Measurements from ENCODE around the gene ZMYM5.
"Not testable (repeated sequence)": the region's sequence is repeated elsewhere in the genome, so short reads cannot be mapped to it uniquely, and the experiment has no call there.

ZMYM5 gene

DNA sequence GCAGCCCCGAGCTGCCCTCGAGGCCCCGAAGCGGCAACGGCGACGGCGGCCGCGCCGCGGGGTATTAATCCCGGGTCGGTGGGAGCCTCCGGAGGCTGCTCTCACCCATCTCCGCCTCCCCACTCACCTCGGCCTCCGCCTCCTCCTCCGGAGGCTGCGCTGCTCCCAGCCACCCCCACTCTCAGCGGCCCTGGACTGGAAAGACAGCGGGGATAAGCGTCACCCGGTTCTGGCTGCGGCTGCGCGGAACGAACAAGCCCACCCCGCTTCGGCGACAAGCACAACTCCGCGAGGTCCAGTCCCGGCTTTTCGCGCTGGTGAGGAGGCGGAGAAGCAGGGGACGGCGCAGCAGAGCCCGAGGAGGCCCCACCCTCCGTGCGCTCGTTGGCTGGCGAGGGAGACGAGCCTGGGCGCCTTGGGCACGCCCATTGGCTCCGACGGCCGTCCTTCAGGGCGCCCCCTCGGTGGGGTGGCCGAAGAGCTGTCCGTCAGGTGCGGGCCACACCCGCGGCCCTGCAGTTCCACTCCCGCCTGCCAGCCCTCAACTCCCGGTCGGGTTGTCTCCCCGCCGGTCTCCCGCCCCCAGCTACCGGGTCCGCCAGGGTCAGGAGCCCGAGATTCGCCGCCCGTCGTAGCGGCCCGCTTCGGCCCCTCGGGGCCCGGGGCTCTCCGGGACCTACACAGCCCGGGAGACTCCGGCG, at the start of gene ZMYM5:
Gene ZMYM5, minus strand, starts transcription at position 327 of the 701 bp plus-strand sequence. CDS start 11,469 bp downstream, outside the sequence.
- H3K4me3 Mint-ChIP-seq, result peak within 1 kb of the TSS; percentile 93
- peaks cover 4% of the 10 kb centered on the region for H3K9me3 Mint-ChIP-seq
- peak; percentile 96 for DNase-seq
- H3K27me3 Mint-ChIP-seq, result no peaks in the 10 kb centered on the region
- H3K4me1 Mint-ChIP-seq (ENCODE audit: low read depth), result peaks cover 42% of the 10 kb centered on the region
- peak within 1 kb of the TSS; percentile 96 for H3K27ac Mint-ChIP-seq
- H3K36me3 Mint-ChIP-seq (ENCODE audit: low read depth), result peaks cover 39% of the 10 kb centered on the region

DNA sequence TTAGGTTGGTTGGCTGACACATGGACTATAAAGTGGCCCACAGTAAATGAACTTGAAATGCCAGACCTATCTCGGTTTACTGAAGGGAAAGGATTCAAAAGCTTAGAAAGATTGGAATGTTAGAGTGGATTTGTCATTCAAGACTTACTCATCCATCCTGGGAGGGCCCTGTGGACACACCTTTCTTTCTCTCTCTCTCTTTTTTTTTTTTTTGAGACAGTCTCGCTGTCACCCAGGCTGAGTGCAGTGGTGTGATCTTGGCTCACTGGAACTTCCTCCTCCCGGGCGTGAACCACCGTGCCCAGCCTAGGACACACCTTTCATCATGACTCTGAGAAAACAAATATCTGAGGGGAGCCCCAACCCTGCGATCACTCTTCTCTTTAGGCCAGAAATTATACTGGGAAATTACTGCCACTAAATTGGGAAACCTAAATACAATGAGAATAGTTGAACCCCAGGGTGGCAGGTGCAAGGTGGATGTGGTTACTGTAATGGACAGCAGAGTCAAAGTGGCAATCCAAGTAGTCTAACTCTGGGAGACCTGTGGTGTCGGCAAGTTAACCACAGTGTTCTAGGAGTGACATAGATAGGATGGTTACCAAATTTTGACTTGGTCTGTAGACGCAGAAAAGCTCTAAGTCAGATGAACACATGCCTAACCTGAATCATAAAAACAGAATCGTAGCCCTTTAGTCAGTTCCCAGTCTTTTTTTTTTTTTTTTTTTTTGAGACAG, 47.1 kb upstream of the ZMYM5 start:
- no peaks in the 10 kb centered on the region for H3K4me1 Mint-ChIP-seq (ENCODE audit: low read depth)
- no peaks in the 10 kb centered on the region for H3K9me3 Mint-ChIP-seq
- H3K36me3 Mint-ChIP-seq (ENCODE audit: low read depth), result no peaks in the 10 kb centered on the region
- H3K27me3 Mint-ChIP-seq, result no peaks in the 10 kb centered on the region
- DNase-seq, result no peak
- no peak overlapping the region for H3K27ac Mint-ChIP-seq
- no peak overlapping the region for H3K4me3 Mint-ChIP-seq

GRCh38 chr13:19908350-19908986, 45.0 kb upstream of the ZMYM5 start:
- Mint-ChIP-seq H3K27ac (no peak overlapping the region), H3K9me3 (no peaks in the 10 kb centered on the region), H3K36me3 (ENCODE audit: low read depth) (no peaks in the 10 kb centered on the region), H3K4me3 (no peak overlapping the region), H3K27me3 (no peaks in the 10 kb centered on the region), H3K4me1 (ENCODE audit: low read depth) (no peaks in the 10 kb centered on the region)
- no peak for DNase-seq

DNA sequence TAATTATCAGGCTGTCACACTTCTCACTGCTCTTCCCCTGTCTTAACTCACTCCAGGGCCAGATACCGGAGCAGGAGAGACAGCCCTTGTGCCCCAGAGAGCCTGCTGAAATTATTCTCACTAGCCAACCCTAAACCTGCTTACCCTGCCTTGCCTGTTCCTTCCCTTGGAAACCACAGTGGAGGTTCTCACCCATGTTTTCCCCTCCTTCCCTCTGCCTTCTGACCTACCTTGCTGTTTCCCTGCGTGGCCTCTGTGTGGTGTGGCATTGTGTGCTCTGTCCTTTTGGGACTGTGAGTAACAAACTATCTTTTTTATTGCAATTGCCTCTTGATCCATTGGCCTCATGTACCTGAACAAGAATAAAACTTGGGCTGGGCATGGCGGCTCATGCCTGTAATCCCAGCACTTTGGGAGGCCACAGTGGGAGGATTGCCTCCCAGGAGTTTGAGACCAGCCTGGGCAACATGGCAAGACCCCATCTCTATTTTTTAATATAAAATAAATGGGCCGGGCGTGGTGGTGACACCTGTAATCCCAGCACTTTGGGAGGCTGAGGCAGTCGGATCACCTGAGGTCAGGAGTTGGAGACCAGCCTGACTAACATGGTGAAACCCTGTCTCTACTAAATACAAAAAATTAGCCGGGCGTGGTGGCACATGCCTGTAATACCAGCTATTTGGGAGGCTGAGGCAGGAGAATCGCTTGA, 42.2 kb upstream of the ZMYM5 start:
- not testable (repeated sequence) for H3K36me3 Mint-ChIP-seq (ENCODE audit: low read depth); DNase-seq; H3K27ac Mint-ChIP-seq; H3K9me3 Mint-ChIP-seq; H3K4me3 Mint-ChIP-seq; H3K27me3 Mint-ChIP-seq; H3K4me1 Mint-ChIP-seq (ENCODE audit: low read depth)

GRCh38 chr13:19890030-19890429, 26.6 kb upstream of the ZMYM5 start:
- Mint-ChIP-seq H3K4me1 (ENCODE audit: low read depth) (no peaks in the 10 kb centered on the region), H3K4me3 (no peak overlapping the region), H3K27me3 (no peaks in the 10 kb centered on the region), H3K9me3 (no peaks in the 10 kb centered on the region), H3K36me3 (ENCODE audit: low read depth) (no peaks in the 10 kb centered on the region), H3K27ac (no peak overlapping the region)
- DNase-seq, result no peak

DNA sequence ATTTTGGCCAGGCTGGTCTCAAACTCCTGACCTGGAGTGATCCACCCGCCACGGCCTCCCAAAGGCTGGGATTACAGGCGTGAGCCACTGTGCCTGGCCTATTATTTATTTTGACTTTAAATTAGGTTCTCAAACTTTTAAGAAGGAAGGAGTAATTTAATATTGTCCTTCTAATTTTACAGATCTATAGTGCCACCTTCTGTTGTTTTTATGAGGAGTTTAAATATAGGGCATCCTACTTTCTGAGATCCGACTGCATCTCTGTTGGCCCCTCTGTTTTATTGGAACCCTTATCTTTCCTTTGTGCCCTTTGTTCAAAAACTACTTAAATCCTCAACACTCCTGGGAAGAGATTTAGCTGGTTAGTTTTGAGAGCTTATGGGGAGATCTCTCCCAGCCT, 25.4 kb upstream of the ZMYM5 start:
- no peaks in the 10 kb centered on the region for H3K36me3 Mint-ChIP-seq (ENCODE audit: low read depth)
- H3K4me1 Mint-ChIP-seq (ENCODE audit: low read depth), result no peaks in the 10 kb centered on the region
- no peak overlapping the region for H3K27ac Mint-ChIP-seq
- DNase-seq, result no peak
- no peaks in the 10 kb centered on the region for H3K9me3 Mint-ChIP-seq
- no peaks in the 10 kb centered on the region for H3K27me3 Mint-ChIP-seq
- no peak overlapping the region for H3K4me3 Mint-ChIP-seq

DNA sequence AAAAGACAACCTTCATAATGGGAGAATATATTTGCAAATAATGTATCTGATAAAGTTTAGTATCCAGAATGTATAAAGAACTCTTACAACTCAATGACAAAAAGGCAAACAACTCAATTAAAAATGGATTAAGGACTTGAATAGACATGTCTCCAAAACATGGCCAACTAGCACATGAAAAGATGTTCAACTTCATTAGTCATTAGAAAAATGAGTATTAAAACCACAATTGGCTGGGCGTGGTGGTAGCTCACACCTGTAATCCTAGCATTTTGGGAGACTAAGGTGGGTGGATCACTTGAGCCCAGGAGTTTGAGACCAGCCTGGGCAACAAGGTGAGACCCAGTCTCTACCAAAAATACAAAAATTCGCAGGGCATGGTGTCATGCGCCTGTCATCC, 18.8 kb upstream of the ZMYM5 start:
- Mint-ChIP-seq H3K4me1 (ENCODE audit: low read depth) (no peaks in the 10 kb centered on the region), H3K4me3 (no peak overlapping the region), H3K36me3 (ENCODE audit: low read depth) (no peaks in the 10 kb centered on the region), H3K27ac (no peak overlapping the region), H3K9me3 (no peaks in the 10 kb centered on the region), H3K27me3 (no peaks in the 10 kb centered on the region)
- DNase-seq, result no peak

GRCh38 chr13:19881641-19882040, 18.2 kb upstream of the ZMYM5 start:
- H3K9me3 Mint-ChIP-seq, result no peaks in the 10 kb centered on the region
- no peak for DNase-seq
- H3K27ac Mint-ChIP-seq, result no peak overlapping the region
- H3K4me1 Mint-ChIP-seq (ENCODE audit: low read depth), result no peaks in the 10 kb centered on the region
- H3K27me3 Mint-ChIP-seq, result no peaks in the 10 kb centered on the region
- H3K4me3 Mint-ChIP-seq, result no peak overlapping the region
- H3K36me3 Mint-ChIP-seq (ENCODE audit: low read depth), result no peaks in the 10 kb centered on the region

- Mint-ChIP-seq H3K36me3 (ENCODE audit: low read depth) (peaks cover 28% of the 10 kb centered on the region), H3K4me3 (peak overlapping the region; percentile 93), H3K9me3 (peaks cover 4% of the 10 kb centered on the region), H3K27ac (peak overlapping the region; percentile 93), H3K4me1 (ENCODE audit: low read depth) (peaks cover 34% of the 10 kb centered on the region), H3K27me3 (no peaks in the 10 kb centered on the region)
- DNase-seq, result no peak
These were observed 1.4 kb upstream of the ZMYM5 start for GRCh38 chr13:19864746-19865309.

DNA sequence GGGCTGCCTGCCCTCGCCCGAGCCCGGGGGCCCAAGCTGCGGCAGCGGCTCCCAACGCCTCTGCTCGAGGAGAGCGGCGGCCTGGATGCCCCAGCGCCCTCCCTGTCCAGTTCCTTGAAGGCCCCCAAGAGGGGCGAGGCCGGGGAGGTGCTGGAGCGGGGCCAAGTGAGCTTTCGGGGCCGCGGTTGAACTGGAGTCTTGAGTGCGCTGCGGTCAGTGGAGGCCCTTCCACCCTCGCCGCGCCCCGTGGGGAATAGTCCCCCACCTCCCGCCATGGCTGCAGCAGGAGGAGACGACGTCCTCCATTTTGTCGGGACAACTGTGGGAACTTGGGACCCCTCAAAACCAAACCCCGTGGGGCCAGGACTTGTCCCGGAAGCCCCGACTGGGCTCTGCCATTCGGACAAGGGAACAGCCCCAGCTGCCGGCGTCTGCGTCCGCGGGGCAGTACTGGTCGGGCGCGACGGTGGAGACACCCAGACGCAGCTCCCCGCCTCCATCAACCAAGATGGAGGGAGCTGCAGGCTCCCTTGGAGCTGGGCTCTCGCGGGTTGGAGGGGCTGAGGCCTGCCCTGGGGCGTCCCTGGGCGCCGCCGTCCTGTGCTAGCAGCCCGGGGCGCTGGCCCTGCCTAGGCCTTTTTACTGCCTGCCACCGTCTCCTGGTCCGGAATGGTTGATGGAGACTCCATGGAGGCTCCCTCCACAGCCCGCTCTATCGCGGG, 736 bp upstream of the ZMYM5 start:
- H3K4me3 Mint-ChIP-seq, result peak overlapping the region; percentile 93
- peaks cover 34% of the 10 kb centered on the region for H3K4me1 Mint-ChIP-seq (ENCODE audit: low read depth)
- peak overlapping the region; percentile 93 for H3K27ac Mint-ChIP-seq
- DNase-seq, result peak; percentile 86
- H3K36me3 Mint-ChIP-seq (ENCODE audit: low read depth), result peaks cover 32% of the 10 kb centered on the region
- peaks cover 4% of the 10 kb centered on the region for H3K9me3 Mint-ChIP-seq
- H3K27me3 Mint-ChIP-seq, result no peaks in the 10 kb centered on the region

- peak overlapping the region; percentile 96 for H3K27ac Mint-ChIP-seq
- H3K36me3 Mint-ChIP-seq (ENCODE audit: low read depth), result peaks cover 44% of the 10 kb centered on the region
- peak overlapping the region; percentile 93 for H3K4me3 Mint-ChIP-seq
- H3K4me1 Mint-ChIP-seq (ENCODE audit: low read depth), result peaks cover 36% of the 10 kb centered on the region
- peaks cover 4% of the 10 kb centered on the region for H3K9me3 Mint-ChIP-seq
- H3K27me3 Mint-ChIP-seq, result no peaks in the 10 kb centered on the region
- DNase-seq, result peak; percentile 71
These were observed 752 bp downstream of the ZMYM5 start for GRCh38 chr13:19862481-19863313.

DNA sequence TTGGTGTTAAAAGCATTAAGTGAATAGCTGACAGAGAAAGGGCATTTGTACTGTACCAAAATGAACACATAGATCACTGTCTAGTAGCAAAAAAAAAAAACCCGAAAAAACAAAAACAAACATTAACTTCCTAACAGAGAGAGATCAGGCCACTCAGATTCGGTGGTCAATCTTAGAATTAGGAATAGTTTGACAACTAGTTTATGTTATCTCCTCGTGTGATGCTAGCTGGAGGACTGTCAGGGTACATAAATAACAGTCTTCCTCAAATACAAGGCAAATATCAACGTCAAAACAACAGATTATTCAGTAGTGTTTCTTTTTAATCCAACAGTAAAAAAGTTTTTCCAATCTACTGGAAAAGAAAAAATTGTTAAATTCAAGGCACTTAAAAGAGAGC, 1.7 kb downstream of the ZMYM5 start:
- Mint-ChIP-seq H3K4me3 (peak overlapping the region; percentile 93), H3K27ac (peak overlapping the region; percentile 96), H3K9me3 (peaks cover 4% of the 10 kb centered on the region), H3K27me3 (no peaks in the 10 kb centered on the region), H3K36me3 (ENCODE audit: low read depth) (peaks cover 52% of the 10 kb centered on the region), H3K4me1 (ENCODE audit: low read depth) (peaks cover 41% of the 10 kb centered on the region)
- DNase-seq, result no peak
